Activated T-helper 2 cell treated with anti-CD3 and anti-CD28 coated beads, Interferon-gamma antibody, Interleukin-2, Interleukin-4, amounts not matched to agents 10 μg/mL and 5 μg/mL and 100 μg/mL, durations not matched to agents 14 hours and 24 hours and 36 hours (primary cell): ENCODE data around the gene CHD3. TPM values are rescaled to one million over a fixed set of nuclear protein-coding genes. Genes with fewer than 3 reads are reported as not detected.

ENCODE experiments used
- DNase-seq: peaks from one replicate; pipeline ENCODE4 v3.0.0; 2021; ENCODE audit warnings: low spot score
- H3K27ac Mint-ChIP-seq: one replicate; pipeline ENCODE4 v1.8.0; 2021; ENCODE audit warnings: mixed read lengths
- H3K27me3 Mint-ChIP-seq: one replicate; pipeline ENCODE4 v1.8.0; 2021; ENCODE audit warnings: low read depth, mixed read lengths
- H3K36me3 Mint-ChIP-seq: one replicate; pipeline ENCODE4 v1.8.0; 2021; ENCODE audit warnings: low read depth, mixed read lengths
- H3K4me1 Mint-ChIP-seq: one replicate; pipeline ENCODE4 v1.8.0; 2021; ENCODE audit warnings: low read depth, mixed read lengths
- H3K4me3 Mint-ChIP-seq: one replicate; pipeline ENCODE4 v1.8.0; 2021; ENCODE audit warnings: low read depth, mild to moderate bottlenecking, moderate library complexity, mixed read lengths
- H3K9me3 Mint-ChIP-seq: one replicate; pipeline ENCODE4 v1.8.0; 2021; ENCODE audit warnings: mixed read lengths
- intact Hi-C: fragments of 100-400 bp; cut with micrococcal nuclease; formaldehyde crosslinking; loops from one replicate; pipeline ENCODE4 v1.15.1; 2023
- total RNA-seq: library from RNA; stranded (reverse); gene quantifications from 2 replicates; pipeline ENCODE4 v1.2.3, GENCODE V29; 2022

CHD3 gene
- total RNA-seq, 1 donor from 2014 or later = 158 TPM

GRCh38 chr17:7922269-7922844, 33.8 kb downstream of the CHD3 start:
- peak overlapping the region; percentile 60 for H3K4me3 Mint-ChIP-seq
- H3K4me1 Mint-ChIP-seq = peaks cover 14% of the 10 kb centered on the region
- no peak for DNase-seq
- H3K27me3 Mint-ChIP-seq = no peaks in the 10 kb centered on the region
- peak overlapping the region; percentile 64 for H3K27ac Mint-ChIP-seq
- no peaks in the 10 kb centered on the region for H3K9me3 Mint-ChIP-seq
- H3K36me3 Mint-ChIP-seq = no peaks in the 10 kb centered on the region
- intact Hi-C loops = loop anchor here (1.0 kb wide), 1 partner anchor 9 kb away; the partner anchor contains the start of gene TRAPPC1

GRCh38 chr17:7922845-7923628, 34.4 kb downstream of the CHD3 start:
- H3K36me3 Mint-ChIP-seq = peaks cover 3% of the 10 kb centered on the region
- H3K4me3 Mint-ChIP-seq = peak overlapping the region; percentile 60
- no peaks in the 10 kb centered on the region for H3K27me3 Mint-ChIP-seq
- no peaks in the 10 kb centered on the region for H3K9me3 Mint-ChIP-seq
- H3K4me1 Mint-ChIP-seq = peaks cover 15% of the 10 kb centered on the region
- peak overlapping the region; percentile 64 for H3K27ac Mint-ChIP-seq
- peak; percentile 77 for DNase-seq
- intact Hi-C loops = loop anchor here (1.0 kb wide), 1 partner anchor 8 kb away; the partner anchor contains the start of gene TRAPPC1

- DNase-seq = no peak
- Mint-ChIP-seq H3K36me3 (peaks cover 11% of the 10 kb centered on the region), H3K4me3 (no peak overlapping the region), H3K9me3 (no peaks in the 10 kb centered on the region), H3K27ac (no peak overlapping the region), H3K27me3 (no peaks in the 10 kb centered on the region), H3K4me1 (peaks cover 15% of the 10 kb centered on the region)
- intact Hi-C loops = no loop called here
Measured at GRCh38 chr17:7927596-7927995, 39.0 kb downstream of the CHD3 start.

- Mint-ChIP-seq H3K27ac (peak within 1 kb of the TSS; percentile 18), H3K4me1 (peaks cover 27% of the 10 kb centered on the region), H3K36me3 (peaks cover 11% of the 10 kb centered on the region), H3K9me3 (no peaks in the 10 kb centered on the region), H3K4me3 (peak within 1 kb of the TSS; percentile 97), H3K27me3 (no peaks in the 10 kb centered on the region)
- intact Hi-C loops = loop anchor here (5.0 kb wide), 1 partner anchor 87 kb away; no protein-coding TSS in a partner anchor
- DNase-seq = peak; percentile 56
Measured at GRCh38 chr17:7929158-7930023, 40.8 kb downstream of the CHD3 start, which contains the start of gene KCNAB3. Gene KCNAB3, minus strand, starts transcription at chr17:7929856. Its CDS starts 421 bp downstream, at chr17:7929435.

GRCh38 chr17:7930841-7931631, 42.4 kb downstream of the CHD3 start:
- Mint-ChIP-seq H3K9me3 (no peaks in the 10 kb centered on the region), H3K27me3 (no peaks in the 10 kb centered on the region), H3K4me3 (peak overlapping the region; percentile 97), H3K36me3 (peaks cover 24% of the 10 kb centered on the region), H3K27ac (peak overlapping the region; percentile 99), H3K4me1 (peaks cover 36% of the 10 kb centered on the region)
- no peak for DNase-seq
- intact Hi-C loops = loop anchor here (1.0 to 5.0 kb wide), 2 partner anchors 9 to 89 kb away; no protein-coding TSS in a partner anchor

GRCh38 chr17:7931709-7932482, 43.3 kb downstream of the CHD3 start, which contains the start of the genes CNTROB and TRAPPC1:
Gene CNTROB, plus strand, starts transcription at chr17:7932206. Its CDS starts 874 bp downstream, at chr17:7933080.
Gene TRAPPC1, minus strand, starts transcription at chr17:7931946. Its CDS starts 117 bp downstream, at chr17:7931829.
- no peaks in the 10 kb centered on the region for H3K27me3 Mint-ChIP-seq
- peak; percentile 100 for DNase-seq
- H3K4me1 Mint-ChIP-seq = peaks cover 41% of the 10 kb centered on the region
- peak within 1 kb of the TSS; percentile 99 for H3K27ac Mint-ChIP-seq
- H3K4me3 Mint-ChIP-seq = peak within 1 kb of the TSS; percentile 97
- H3K9me3 Mint-ChIP-seq = no peaks in the 10 kb centered on the region
- intact Hi-C loops = loop anchor here (1.0 to 5.0 kb wide), 7 partner anchors 10 to 90 kb away; partner anchors contain the start of gene NAA38
- peaks cover 32% of the 10 kb centered on the region for H3K36me3 Mint-ChIP-seq

GRCh38 chr17:7932483-7932891, 43.9 kb downstream of the CHD3 start:
- peaks cover 44% of the 10 kb centered on the region for H3K4me1 Mint-ChIP-seq
- H3K36me3 Mint-ChIP-seq = peaks cover 36% of the 10 kb centered on the region
- intact Hi-C loops = loop anchor here (1.0 to 5.0 kb wide), 6 partner anchors 17 to 90 kb away; partner anchors contain the start of gene NAA38
- H3K27me3 Mint-ChIP-seq = no peaks in the 10 kb centered on the region
- DNase-seq = no peak
- H3K4me3 Mint-ChIP-seq = peak overlapping the region; percentile 97
- no peaks in the 10 kb centered on the region for H3K9me3 Mint-ChIP-seq
- H3K27ac Mint-ChIP-seq = peak overlapping the region; percentile 99

- Mint-ChIP-seq H3K9me3 (no peaks in the 10 kb centered on the region), H3K27me3 (no peaks in the 10 kb centered on the region), H3K4me1 (peaks cover 43% of the 10 kb centered on the region), H3K36me3 (peaks cover 37% of the 10 kb centered on the region), H3K4me3 (peak overlapping the region; percentile 97), H3K27ac (peak overlapping the region; percentile 99)
- peak; percentile 30 for DNase-seq
- intact Hi-C loops = loop anchor here (1.0 to 5.0 kb wide), 6 partner anchors 18 to 91 kb away; partner anchors contain the start of gene NAA38
Measured at GRCh38 chr17:7932949-7933348, 44.4 kb downstream of the CHD3 start.

- H3K27me3 Mint-ChIP-seq = no peaks in the 10 kb centered on the region
- intact Hi-C loops = no loop called here
- H3K4me1 Mint-ChIP-seq = peaks cover 39% of the 10 kb centered on the region
- H3K36me3 Mint-ChIP-seq = peaks cover 49% of the 10 kb centered on the region
- H3K9me3 Mint-ChIP-seq = no peaks in the 10 kb centered on the region
- no peak for DNase-seq
- no peak overlapping the region for H3K4me3 Mint-ChIP-seq
- no peak overlapping the region for H3K27ac Mint-ChIP-seq
Measured at GRCh38 chr17:7935859-7936258, 47.3 kb downstream of the CHD3 start.

- Mint-ChIP-seq H3K36me3 (peaks cover 78% of the 10 kb centered on the region), H3K27ac (no peak overlapping the region), H3K4me1 (peaks cover 10% of the 10 kb centered on the region), H3K27me3 (no peaks in the 10 kb centered on the region), H3K4me3 (no peak overlapping the region), H3K9me3 (no peaks in the 10 kb centered on the region)
- DNase-seq = no peak
- intact Hi-C loops = no loop called here
Measured at GRCh38 chr17:7940034-7940433, 51.4 kb downstream of the CHD3 start.

- intact Hi-C loops = no loop called here
- no peak overlapping the region for H3K4me3 Mint-ChIP-seq
- no peak overlapping the region for H3K27ac Mint-ChIP-seq
- H3K4me1 Mint-ChIP-seq = peaks cover 8% of the 10 kb centered on the region
- H3K36me3 Mint-ChIP-seq = peaks cover 79% of the 10 kb centered on the region
- H3K27me3 Mint-ChIP-seq = no peaks in the 10 kb centered on the region
- H3K9me3 Mint-ChIP-seq = no peaks in the 10 kb centered on the region
- no peak for DNase-seq
Measured at GRCh38 chr17:7940743-7941142, 52.2 kb downstream of the CHD3 start.
